Keratinocyte (primary cell): ENCODE data around the gene TMEM169.

Experiments
- CTCF ChIP-seq, 3 experiments: IDR thresholded peaks in 1 of 3; conservative IDR thresholded peaks in 1 of 3; optimal IDR thresholded peaks in 1 of 3; 2 replicates in 2 of 3; 3 replicates in 1 of 3; pipeline versions ENCODE3 to v1.5.1; 2011; ENCODE audit warnings: low read length in 3 of 3, mild to moderate bottlenecking in 3 of 3, moderate library complexity in 2 of 3, control low read depth in 1 of 3, inconsistent platforms in 1 of 3; ENCODE audit not compliant: insufficient read depth in 2 of 3; ENCODE audit errors: extremely low read depth in 1 of 3
- EZH2 ChIP-seq: IDR thresholded peaks from one replicate; pipeline ENCODE4 v1.6.1; 2012; ENCODE audit warnings: inconsistent platforms, mild to moderate bottlenecking, low read length, moderate library complexity

GRCh38 chr2:216119986-216120385 is 38.3 kb downstream of the TMEM169 start:
- TF ChIP-seq CTCF (optimal IDR thresholded peaks at IDR 0.05 in 1 of 3, IDR thresholded peaks at IDR 0.05 in 1 of 3, conservative IDR thresholded peaks at IDR 0.05 in 1 of 3; ENCODE audit: extremely low read depth in 1 of 3, insufficient read depth in 2 of 3, low read length in 3 of 3) (no peak), EZH2 (no peak)
